Activated T-cell treated with anti-CD3 and anti-CD28 coated beads for 24 hours (primary cell): Measurements from ENCODE around the gene NFATC2.

Experiments
- DNase-seq: peaks from one replicate; pipeline ENCODE4 v3.0.0-alpha.2; 2020; ENCODE audit warnings: low read depth

Gene NFATC2

GRCh38 chr20:51374456-51374830 is 168.1 kb downstream of the NFATC2 start:
- DNase-seq: no peak

GRCh38 chr20:51373713-51374455 is 168.6 kb downstream of the NFATC2 start:
- no peak for DNase-seq

- no peak for DNase-seq
Measured at GRCh38 chr20:51372966-51373365, 169.6 kb downstream of the NFATC2 start.

- peak; percentile 28 for DNase-seq
Measured at GRCh38 chr20:51372176-51372803, 170.2 kb downstream of the NFATC2 start.

- DNase-seq: no peak
Measured at GRCh38 chr20:51371720-51372119, 170.8 kb downstream of the NFATC2 start.

- no peak for DNase-seq
Measured at GRCh38 chr20:51369503-51369902, 173.0 kb downstream of the NFATC2 start.

GRCh38 chr20:51368461-51369211 is 173.9 kb downstream of the NFATC2 start:
- no peak for DNase-seq

GRCh38 chr20:51366155-51366886 is 176.2 kb downstream of the NFATC2 start:
- no peak for DNase-seq

GRCh38 chr20:51365670-51366069 is 176.8 kb downstream of the NFATC2 start:
- no peak for DNase-seq

- DNase-seq: no peak
Measured at GRCh38 chr20:51363813-51364212, 178.7 kb downstream of the NFATC2 start.

- DNase-seq: no peak
Measured at GRCh38 chr20:51363378-51363777, 179.1 kb downstream of the NFATC2 start.

GRCh38 chr20:51362254-51362653 is 180.3 kb downstream of the NFATC2 start:
- DNase-seq: no peak

- DNase-seq: no peak
Measured at GRCh38 chr20:51361258-51361657, 181.3 kb downstream of the NFATC2 start.

- DNase-seq: no peak
Measured at GRCh38 chr20:51360451-51361201, 181.9 kb downstream of the NFATC2 start.

GRCh38 chr20:51359947-51360346 is 182.6 kb downstream of the NFATC2 start:
- DNase-seq: no peak

- no peak for DNase-seq
Measured at GRCh38 chr20:51359401-51359800, 183.1 kb downstream of the NFATC2 start.

GRCh38 chr20:51358032-51358724 is 184.3 kb downstream of the NFATC2 start:
- DNase-seq: no peak

- DNase-seq: no peak
Measured at GRCh38 chr20:51357543-51357942, 185.0 kb downstream of the NFATC2 start.

GRCh38 chr20:51356871-51357270 is 185.6 kb downstream of the NFATC2 start:
- DNase-seq: no peak

GRCh38 chr20:51354769-51355319 is 187.7 kb downstream of the NFATC2 start:
- no peak for DNase-seq
